ENCODE measurements around the gene TRMT61A. TPM values are rescaled to one million over a fixed set of nuclear protein-coding genes. Genes with fewer than 3 reads are reported as not detected.

The TRMT61A gene
- polyA plus RNA-seq, 1 donor from 2014 or later = 8.2 TPM

DNA sequence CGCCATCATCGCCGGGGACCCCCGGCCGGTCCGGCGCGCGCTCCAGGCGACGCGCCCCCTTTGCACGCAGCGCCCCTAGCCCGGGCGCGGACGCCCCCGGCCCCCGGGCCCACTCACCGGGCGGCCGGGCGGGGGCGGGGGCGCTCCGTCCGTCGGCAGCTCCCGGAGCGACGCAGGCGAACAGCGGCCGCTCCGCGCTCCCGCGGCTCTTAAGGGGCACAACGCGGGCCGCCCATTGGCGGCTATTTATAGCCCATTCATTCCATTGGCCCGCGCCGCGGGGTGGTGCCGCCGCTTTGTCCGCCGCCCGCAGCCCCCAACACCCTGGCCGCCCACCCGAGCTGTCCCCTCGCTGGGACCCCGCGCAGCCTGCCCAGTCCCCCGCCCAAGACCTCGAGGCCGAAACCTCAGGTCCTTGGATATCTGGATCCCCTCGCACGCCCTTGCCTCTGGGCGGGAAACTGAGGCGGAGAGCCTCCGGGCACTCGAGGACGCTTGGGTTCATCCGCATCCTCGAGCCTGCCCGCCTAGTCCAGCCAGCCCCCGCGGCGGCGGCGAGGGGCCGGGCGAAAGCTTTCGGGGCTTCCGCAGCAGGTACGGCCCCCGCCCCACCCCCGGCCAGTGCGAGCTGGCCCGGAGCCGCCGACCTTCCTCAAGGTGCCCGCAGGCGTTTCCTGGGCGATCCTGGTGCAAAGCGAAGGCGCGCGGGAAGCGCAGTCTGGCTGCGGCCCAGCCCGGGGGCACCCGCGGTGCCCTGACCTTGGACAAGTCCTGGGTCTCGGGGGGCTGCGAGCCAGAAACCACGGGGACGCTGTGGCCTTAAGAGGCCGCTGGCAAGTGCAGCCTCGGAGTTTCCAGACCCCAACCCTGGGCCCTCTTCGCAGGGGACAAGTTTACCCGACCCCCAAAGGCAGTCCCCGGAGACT, 6.1 kb upstream of the TRMT61A start, which contains the start of gene CKB:
Gene CKB, minus strand, starts transcription at position 182 of the 926 bp plus-strand sequence. CDS start 337 bp downstream, outside the sequence.
- Histone ChIP-seq H3F3A (ENCODE audit: insufficient read depth, low read length, poor library complexity, severe bottlenecking) (no peaks in the 10 kb centered on the region), H3K27me3 (ENCODE audit: insufficient read depth, low read depth, low read length) (no peaks in the 10 kb centered on the region), H3K4me3 (ENCODE audit: low read length) (peak within 1 kb of the TSS; percentile 91), H3K27ac (ENCODE audit: low read length) (peak within 1 kb of the TSS; percentile 90), H3K36me3 (ENCODE audit: insufficient read depth, low read length) (peaks cover 7% of the 10 kb centered on the region), H3K9ac (ENCODE audit: low read length) (peak within 1 kb of the TSS; percentile 97), H3K4me2 (ENCODE audit: low read length) (peak within 1 kb of the TSS; percentile 68), H3K9me2 (ENCODE audit: insufficient read depth, low read length) (no peaks in the 10 kb centered on the region), H4K20me1 (ENCODE audit: insufficient read depth) (peaks cover 19% of the 10 kb centered on the region), H3K9me3 (ENCODE audit: low read length) (no peaks in the 10 kb centered on the region), H3K79me2 (replicated peaks; ENCODE audit: insufficient read depth, low read length) (peaks cover 17% of the 10 kb centered on the region), H2AFZ (ENCODE audit: low read depth, low read length) (peak within 1 kb of the TSS; percentile 33)
- peak; percentile 95 for TF ChIP-seq TAF1 (IDR thresholded peaks at IDR 0.05; ENCODE audit: low read depth)
- TF ChIP-seq EP300 (conservative IDR thresholded peaks at IDR 0.05; ENCODE audit: poor library complexity, severe bottlenecking) = peak; percentile 40
- no peak for TF ChIP-seq RAD21 (conservative IDR thresholded peaks at IDR 0.05)
- peak; percentile 86 for TF ChIP-seq REST (IDR thresholded peaks at IDR 0.05; ENCODE audit: borderline replicate concordance)
- no peak for TF ChIP-seq SMC3 (conservative IDR thresholded peaks at IDR 0.05; ENCODE audit: poor library complexity)
- TF ChIP-seq CTCF (IDR thresholded peaks at IDR 0.05; ENCODE audit: poor library complexity, severe bottlenecking) = no peak
- TF ChIP-seq MXI1 (conservative IDR thresholded peaks at IDR 0.05; ENCODE audit: poor library complexity, severe bottlenecking) = no peak
- TF ChIP-seq POLR2AphosphoS5 (IDR thresholded peaks at IDR 0.05) = peak; percentile 93
- no peak for TF ChIP-seq EZH2 (IDR thresholded peaks at IDR 0.05; ENCODE audit: borderline replicate concordance, insufficient read depth, low read length, poor library complexity, severe bottlenecking)

GRCh38 chr14:103523575-103523954, 5.4 kb upstream of the TRMT61A start:
- H3K4me3 ChIP-seq (ENCODE audit: low read length) = peak overlapping the region; percentile 81
- H3F3A ChIP-seq (ENCODE audit: insufficient read depth, low read length, poor library complexity, severe bottlenecking) = no peaks in the 10 kb centered on the region
- H3K27ac ChIP-seq (ENCODE audit: low read length) = peak overlapping the region; percentile 78

More at GRCh38 chr14:103523575-103523954, 5.4 kb upstream of the TRMT61A start:
- H3K4me2 ChIP-seq (ENCODE audit: low read length) = peak overlapping the region; percentile 68
- no peaks in the 10 kb centered on the region for H3K9me2 ChIP-seq (ENCODE audit: insufficient read depth, low read length)
- no peak overlapping the region for H2AFZ ChIP-seq (ENCODE audit: low read depth, low read length)
- H3K9me3 ChIP-seq (ENCODE audit: low read length) = no peaks in the 10 kb centered on the region
- peaks cover 24% of the 10 kb centered on the region for H3K79me2 ChIP-seq (replicated peaks; ENCODE audit: insufficient read depth, low read length)
- H3K27me3 ChIP-seq (ENCODE audit: insufficient read depth, low read depth, low read length) = no peaks in the 10 kb centered on the region
- peak overlapping the region; percentile 97 for H3K9ac ChIP-seq (ENCODE audit: low read length)
- TF ChIP-seq POLR2AphosphoS5 (IDR thresholded peaks at IDR 0.05) (no peak), RAD21 (conservative IDR thresholded peaks at IDR 0.05) (no peak), EP300 (conservative IDR thresholded peaks at IDR 0.05; ENCODE audit: poor library complexity, severe bottlenecking) (no peak), REST (IDR thresholded peaks at IDR 0.05; ENCODE audit: borderline replicate concordance) (no peak), CTCF (IDR thresholded peaks at IDR 0.05; ENCODE audit: poor library complexity, severe bottlenecking) (no peak), EZH2 (IDR thresholded peaks at IDR 0.05; ENCODE audit: borderline replicate concordance, insufficient read depth, low read length, poor library complexity, severe bottlenecking) (no peak), MXI1 (conservative IDR thresholded peaks at IDR 0.05; ENCODE audit: poor library complexity, severe bottlenecking) (no peak), TAF1 (IDR thresholded peaks at IDR 0.05; ENCODE audit: low read depth) (no peak), SMC3 (conservative IDR thresholded peaks at IDR 0.05; ENCODE audit: poor library complexity) (no peak)
- peaks cover 7% of the 10 kb centered on the region for H3K36me3 ChIP-seq (ENCODE audit: insufficient read depth, low read length)
- H4K20me1 ChIP-seq (ENCODE audit: insufficient read depth) = peaks cover 19% of the 10 kb centered on the region

All from neural cell (in vitro differentiated cells).